Nephron (organoid): ENCODE measurements around the gene RAB3B.

Experiments
- H3K27ac Mint-ChIP-seq, 3 experiments: 2 replicates each; pipeline ENCODE4 v1.8.0; 2020; ENCODE audit warnings: mixed read lengths in 3 of 3, mild to moderate bottlenecking in 2 of 3, moderate library complexity in 1 of 3
- H3K27me3 Mint-ChIP-seq: 2 replicates; pipeline ENCODE4 v1.8.0; 2021; ENCODE audit warnings: low read depth, mild to moderate bottlenecking, moderate library complexity, mixed read lengths
- H3K36me3 Mint-ChIP-seq: 2 replicates; pipeline ENCODE4 v1.8.0; 2020; ENCODE audit warnings: low read depth, mixed read lengths
- H3K4me1 Mint-ChIP-seq: 2 replicates; pipeline ENCODE4 v1.8.0; 2020; ENCODE audit warnings: mixed read lengths
- H3K4me3 Mint-ChIP-seq, 3 experiments: 2 replicates each; pipeline ENCODE4 v1.8.0; 2020; ENCODE audit warnings: mild to moderate bottlenecking in 3 of 3, mixed read lengths in 3 of 3, moderate library complexity in 2 of 3
- H3K9me3 Mint-ChIP-seq: 2 replicates; pipeline ENCODE4 v1.8.0; 2020; ENCODE audit warnings: mixed read lengths
- TF ChIP-seq, protein P1 (sequence below), 3 experiments: fragments of 200-600 bp; sonication (generic); IDR thresholded peaks; one replicate each; pipeline ENCODE4 v1.5.0; 2021; ENCODE audit warnings: antibody characterized with exemption in 3 of 3; ENCODE audit not compliant: unreplicated experiment in 3 of 3

RAB3B gene

DNA sequence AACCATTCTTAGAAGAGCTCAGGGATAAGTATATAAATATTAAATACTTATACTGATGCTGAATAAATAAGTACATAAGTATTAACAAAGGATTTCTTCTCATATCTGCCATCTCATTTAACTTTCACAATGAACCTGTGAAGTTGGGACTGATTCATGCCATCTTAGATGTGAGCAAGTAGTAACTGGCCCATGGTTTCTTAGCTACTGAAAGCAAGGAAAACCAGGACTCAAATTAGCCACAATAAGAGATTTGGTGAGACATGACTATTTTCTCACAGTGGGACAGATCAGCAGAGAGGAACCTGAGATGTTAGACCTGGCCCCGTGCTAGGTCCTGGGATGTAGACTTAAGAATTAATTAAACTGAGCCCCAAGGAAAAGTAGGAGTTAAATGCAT lies 8.2 kb upstream of the RAB3B start:
- Mint-ChIP-seq H3K4me3 (no peak overlapping the region), H3K36me3 (no peaks in the 10 kb centered on the region), H3K4me1 (no peaks in the 10 kb centered on the region), H3K9me3 (no peaks in the 10 kb centered on the region), H3K27me3 (peaks cover 14% of the 10 kb centered on the region), H3K27ac (no peak overlapping the region)
- TF ChIP-seq, protein P1, sequence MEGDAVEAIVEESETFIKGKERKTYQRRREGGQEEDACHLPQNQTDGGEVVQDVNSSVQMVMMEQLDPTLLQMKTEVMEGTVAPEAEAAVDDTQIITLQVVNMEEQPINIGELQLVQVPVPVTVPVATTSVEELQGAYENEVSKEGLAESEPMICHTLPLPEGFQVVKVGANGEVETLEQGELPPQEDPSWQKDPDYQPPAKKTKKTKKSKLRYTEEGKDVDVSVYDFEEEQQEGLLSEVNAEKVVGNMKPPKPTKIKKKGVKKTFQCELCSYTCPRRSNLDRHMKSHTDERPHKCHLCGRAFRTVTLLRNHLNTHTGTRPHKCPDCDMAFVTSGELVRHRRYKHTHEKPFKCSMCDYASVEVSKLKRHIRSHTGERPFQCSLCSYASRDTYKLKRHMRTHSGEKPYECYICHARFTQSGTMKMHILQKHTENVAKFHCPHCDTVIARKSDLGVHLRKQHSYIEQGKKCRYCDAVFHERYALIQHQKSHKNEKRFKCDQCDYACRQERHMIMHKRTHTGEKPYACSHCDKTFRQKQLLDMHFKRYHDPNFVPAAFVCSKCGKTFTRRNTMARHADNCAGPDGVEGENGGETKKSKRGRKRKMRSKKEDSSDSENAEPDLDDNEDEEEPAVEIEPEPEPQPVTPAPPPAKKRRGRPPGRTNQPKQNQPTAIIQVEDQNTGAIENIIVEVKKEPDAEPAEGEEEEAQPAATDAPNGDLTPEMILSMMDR (IDR thresholded peaks at IDR 0.05; ENCODE audit: unreplicated experiment in 3 of 3), result no peak

DNA sequence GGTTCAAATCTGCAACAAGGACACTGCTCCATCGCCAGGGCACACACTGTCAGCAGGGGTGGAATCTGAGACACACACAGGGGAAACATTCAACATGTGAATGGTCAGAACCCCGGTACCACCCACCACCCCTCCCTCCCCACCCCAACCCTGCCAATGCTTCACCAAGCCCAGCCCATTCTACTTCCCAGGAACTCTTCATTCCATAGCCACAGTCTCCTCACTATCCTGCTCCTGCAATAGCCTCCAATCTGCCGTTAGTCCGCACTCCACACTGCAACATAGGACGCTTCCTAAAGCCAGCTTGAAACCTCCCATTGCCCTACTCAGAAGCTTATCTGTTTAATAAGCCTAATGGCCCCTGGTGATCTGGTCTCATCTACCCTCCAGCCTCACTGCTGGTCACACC lies 7.5 kb upstream of the RAB3B start:
- Mint-ChIP-seq H3K27me3 (peaks cover 21% of the 10 kb centered on the region), H3K4me3 (no peak overlapping the region), H3K36me3 (no peaks in the 10 kb centered on the region), H3K27ac (no peak overlapping the region), H3K4me1 (no peaks in the 10 kb centered on the region), H3K9me3 (no peaks in the 10 kb centered on the region)
- TF ChIP-seq, protein P1 (IDR thresholded peaks at IDR 0.05; ENCODE audit: unreplicated experiment in 3 of 3), result no peak

DNA sequence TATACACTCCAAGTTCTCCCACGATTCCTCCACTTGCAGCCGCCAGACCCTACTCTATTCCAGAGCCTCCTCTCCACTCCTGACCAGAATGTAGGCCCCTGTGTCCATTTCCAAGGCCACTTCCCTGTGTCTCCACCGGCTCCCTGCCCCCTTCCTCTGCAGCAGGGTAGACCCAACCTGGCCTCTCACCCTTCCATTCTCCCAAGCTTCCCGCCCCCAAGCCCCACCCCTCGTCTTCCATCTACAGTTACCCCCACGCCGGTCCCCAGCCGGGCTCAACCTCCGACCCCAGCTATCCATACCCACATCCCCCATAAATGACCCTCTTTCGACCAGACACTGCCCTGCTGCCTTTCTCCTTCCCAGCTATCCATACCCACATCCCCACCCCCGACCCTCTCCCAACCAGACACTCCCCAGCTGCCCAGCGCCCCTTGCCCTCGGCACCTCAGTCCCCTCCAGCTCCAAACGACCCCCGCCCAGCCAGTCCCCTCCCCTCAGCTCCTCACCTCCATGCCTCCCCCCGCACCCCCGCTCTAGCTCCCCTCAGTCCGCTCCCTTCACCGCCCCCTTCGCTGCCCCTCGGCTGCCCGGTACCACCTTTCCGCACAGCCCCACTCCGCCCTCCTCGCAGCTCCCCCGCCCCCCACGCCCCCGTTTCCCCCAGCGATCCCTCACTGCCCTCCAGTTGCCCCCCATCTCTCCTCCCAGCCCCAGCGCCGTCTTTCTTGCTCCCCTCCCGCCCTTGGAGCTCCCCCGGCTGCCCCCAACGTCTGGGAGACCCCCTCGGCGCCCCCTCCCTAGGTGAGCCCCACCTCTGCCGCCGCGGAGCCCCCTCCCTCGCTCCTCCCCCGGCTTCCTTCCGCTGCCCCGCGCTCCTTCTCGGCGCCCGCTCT lies 670 bp downstream of the RAB3B start:
- peaks cover 70% of the 10 kb centered on the region for H3K27me3 Mint-ChIP-seq
- peaks cover 6% of the 10 kb centered on the region for H3K4me1 Mint-ChIP-seq
- peak overlapping the region; percentile 82 to 85 (median 82) for H3K4me3 Mint-ChIP-seq
- TF ChIP-seq, protein P1 (IDR thresholded peaks at IDR 0.05; ENCODE audit: unreplicated experiment in 3 of 3), result no peak
- no peaks in the 10 kb centered on the region for H3K36me3 Mint-ChIP-seq
- no peaks in the 10 kb centered on the region for H3K9me3 Mint-ChIP-seq
- H3K27ac Mint-ChIP-seq, result no peak overlapping the region

DNA sequence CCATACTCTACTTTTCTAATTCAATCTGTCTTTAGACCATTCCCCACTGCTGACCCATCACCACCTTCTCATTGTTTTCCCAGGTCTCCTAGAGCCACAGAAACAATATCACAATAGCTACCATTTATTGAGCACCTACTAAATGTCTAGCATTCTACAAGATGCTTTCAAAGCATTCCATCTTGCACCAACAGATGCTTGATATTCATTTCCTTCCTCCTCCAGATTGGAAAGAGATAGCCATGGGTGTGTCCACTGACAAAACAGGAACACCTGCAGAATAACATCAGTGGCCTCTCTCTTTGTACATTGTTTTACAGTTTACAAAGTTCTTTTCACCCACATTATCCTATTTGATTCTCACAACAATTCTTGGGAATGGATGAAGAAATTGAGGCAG lies 2.2 kb downstream of the RAB3B start:
- Mint-ChIP-seq H3K27me3 (peaks cover 59% of the 10 kb centered on the region), H3K4me3 (peak overlapping the region; percentile 43 to 69 (median 67)), H3K9me3 (no peaks in the 10 kb centered on the region), H3K27ac (no peak overlapping the region), H3K4me1 (peaks cover 6% of the 10 kb centered on the region), H3K36me3 (no peaks in the 10 kb centered on the region)
- TF ChIP-seq, protein P1 (IDR thresholded peaks at IDR 0.05; ENCODE audit: unreplicated experiment in 3 of 3), result no peak

DNA sequence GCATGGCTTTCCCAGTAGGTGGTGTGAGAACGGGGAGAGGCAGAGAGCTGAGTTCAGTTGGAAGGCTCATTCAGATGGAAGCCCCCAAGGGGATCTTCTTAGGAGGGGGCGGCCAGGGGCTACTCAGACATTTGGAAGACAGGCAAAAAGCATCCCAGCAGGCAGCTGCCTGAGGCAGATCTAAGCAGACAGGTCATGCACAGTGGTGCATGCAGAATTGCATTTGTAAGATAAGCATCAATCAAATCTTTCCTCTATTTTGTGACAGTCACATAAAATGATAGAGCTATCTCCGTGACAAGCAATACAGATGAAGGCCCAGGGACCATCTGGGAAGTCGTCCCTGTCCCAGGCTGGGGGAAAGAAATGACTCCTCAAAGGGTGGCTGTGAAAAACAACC lies 3.8 kb downstream of the RAB3B start:
- Mint-ChIP-seq H3K9me3 (no peaks in the 10 kb centered on the region), H3K36me3 (no peaks in the 10 kb centered on the region), H3K27me3 (peaks cover 44% of the 10 kb centered on the region), H3K4me1 (peaks cover 6% of the 10 kb centered on the region), H3K4me3 (peak overlapping the region in 2 of 3 experiments; percentile 12 to 16), H3K27ac (no peak overlapping the region)
- TF ChIP-seq, protein P1 (IDR thresholded peaks at IDR 0.05; ENCODE audit: unreplicated experiment in 3 of 3), result no peak

DNA sequence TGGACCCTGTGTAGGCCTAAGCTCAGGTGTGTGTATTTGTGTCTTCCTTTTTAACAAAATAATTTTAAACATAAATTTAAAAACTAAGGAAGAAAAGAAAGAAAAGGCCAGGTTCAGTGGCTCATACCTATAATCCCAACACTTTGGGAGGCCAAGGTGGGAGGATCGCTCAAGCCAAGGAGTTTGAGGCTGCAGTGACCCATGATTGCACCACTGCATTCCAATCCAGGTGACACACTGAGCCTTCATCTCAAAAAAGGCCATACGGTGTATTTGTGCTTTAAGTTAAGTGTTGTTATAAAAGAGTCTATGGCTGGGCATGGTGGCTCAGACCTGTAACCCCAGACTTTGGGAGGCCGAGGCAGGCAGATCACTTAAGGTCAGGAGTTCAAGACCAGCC lies 8.3 kb downstream of the RAB3B start:
- H3K4me3 Mint-ChIP-seq, result no peak overlapping the region
- H3K9me3 Mint-ChIP-seq, result no peaks in the 10 kb centered on the region
- H3K27me3 Mint-ChIP-seq, result peaks cover 5% of the 10 kb centered on the region
- TF ChIP-seq, protein P1 (IDR thresholded peaks at IDR 0.05; ENCODE audit: unreplicated experiment in 3 of 3), result no peak
- no peak overlapping the region for H3K27ac Mint-ChIP-seq
- no peaks in the 10 kb centered on the region for H3K36me3 Mint-ChIP-seq
- H3K4me1 Mint-ChIP-seq, result no peaks in the 10 kb centered on the region
